HepG2 (cell line): ENCODE data around the gene CSNK2B. TPM values are rescaled to one million over a fixed set of nuclear protein-coding genes. Genes with fewer than 3 reads are reported as not detected.

ENCODE experiments used
- ATF7 ChIP-seq, 2 experiments: fragments of 450-650 bp in 1 of 2; sonication (generic) in 1 of 2; formaldehyde crosslinking in 1 of 2; IDR thresholded peaks; 2 replicates each; pipeline versions ENCODE4 v1.4.0 to v1.6.1; 2016 to 2020; ENCODE audit warnings: antibody characterized with exemption in 1 of 2, mild to moderate bottlenecking in 1 of 2, missing genetic modification reagents in 1 of 2
- BRD4 ChIP-seq: sonication (generic); formaldehyde crosslinking; IDR thresholded peaks from 2 replicates; pipeline ENCODE4 v1.4.0; 2020; ENCODE audit warnings: missing genetic modification reagents
- CEBPG ChIP-seq: IDR thresholded peaks from 2 replicates; pipeline ENCODE4 v1.6.1; 2016
- EEA1 ChIP-seq: sonication (generic); formaldehyde crosslinking; IDR thresholded peaks from 2 replicates; pipeline ENCODE4 v1.5.1; 2020; ENCODE audit warnings: mild to moderate bottlenecking, missing genetic modification reagents, borderline replicate concordance
- EP300 ChIP-seq, 3 experiments: sonication (generic) in 1 of 3; formaldehyde crosslinking in 1 of 3; IDR thresholded peaks; 2 replicates each; pipeline versions ENCODE4 v1.5.1 to v1.6.1; 2011 to 2020; ENCODE audit warnings: low read depth in 2 of 3, low read length in 2 of 3, borderline replicate concordance in 1 of 3, improper control_type of control experiment in 1 of 3, mild to moderate bottlenecking in 1 of 3, missing genetic modification reagents in 1 of 3, moderate library complexity in 1 of 3
- MTA1 ChIP-seq: sonication (generic); formaldehyde crosslinking; IDR thresholded peaks from 2 replicates; pipeline ENCODE4 v1.4.0; 2020; ENCODE audit warnings: missing genetic modification reagents, mild to moderate bottlenecking, borderline replicate concordance
- PHF21A ChIP-seq: sonication (generic); formaldehyde crosslinking; IDR thresholded peaks from 2 replicates; pipeline ENCODE4 v1.5.0; 2020; ENCODE audit warnings: mild to moderate bottlenecking, missing genetic modification reagents
- REXO4 ChIP-seq: sonication (generic); formaldehyde crosslinking; IDR thresholded peaks from 2 replicates; pipeline ENCODE4 v1.8.0; 2022; ENCODE audit warnings: missing genetic modification reagents, mild to moderate bottlenecking, borderline replicate concordance
- SNRNP70 ChIP-seq: fragments of 200-400 bp; formaldehyde crosslinking; IDR thresholded peaks from 2 replicates; pipeline ENCODE4 v1.6.1; 2017; ENCODE audit warnings: mild to moderate bottlenecking, low read depth, low read length, moderate library complexity
- ZNF12 ChIP-seq: sonication (generic); formaldehyde crosslinking; IDR thresholded peaks from 2 replicates; pipeline ENCODE4 v1.5.0; 2020; ENCODE audit warnings: missing genetic modification reagents
- ZNF251 ChIP-seq: sonication (generic); formaldehyde crosslinking; IDR thresholded peaks from 2 replicates; pipeline ENCODE4 v1.9.0; 2021; ENCODE audit warnings: mild to moderate bottlenecking, missing genetic modification reagents
- ZNF547 ChIP-seq: sonication (generic); formaldehyde crosslinking; IDR thresholded peaks from 2 replicates; pipeline ENCODE4 v1.5.1; 2020; ENCODE audit warnings: mild to moderate bottlenecking, missing genetic modification reagents
- polyA plus RNA-seq, 8 experiments: library from polyadenylated mRNA; depleted of rRNA in 3 of 8; stranded (reverse) in 7 of 8; unstranded in 1 of 8; fragments of >200 nt; fragmentation: Illumina TruSeq in 4 of 8; extraction: Trizol in 4 of 8; gene quantifications; 2 replicates each; pipeline versions ENCODE4 v1.2.1 to v1.2.3, GENCODE V29; 2011 to 2016; ENCODE audit warnings: low read depth in 4 of 8, missing spikeins in 1 of 8, mixed read lengths in 1 of 8; ENCODE audit not compliant: insufficient read depth in 1 of 8
- total RNA-seq, 5 experiments: library from RNA; depleted of rRNA; stranded (reverse); fragments of >200 nt; fragmentation: Illumina TruSeq; extraction: Trizol; gene quantifications; 2 replicates each; pipeline ENCODE4 v1.2.3, GENCODE V29; 2016; ENCODE audit warnings: low read depth in 1 of 5
- TF ChIP-seq, protein P1 (sequence below): sonication (generic); formaldehyde crosslinking; IDR thresholded peaks from 2 replicates; pipeline ENCODE4 v1.5.0; 2020; ENCODE audit warnings: missing genetic modification reagents
- TF ChIP-seq, protein P2 (sequence below): sonication (generic); formaldehyde crosslinking; IDR thresholded peaks from 2 replicates; pipeline ENCODE4 v1.5.0; 2020; ENCODE audit warnings: mild to moderate bottlenecking, missing genetic modification reagents
- TF ChIP-seq, protein P3 (sequence below): sonication (generic); formaldehyde crosslinking; IDR thresholded peaks from 2 replicates; pipeline ENCODE4 v1.8.1; 2023; ENCODE audit warnings: mild to moderate bottlenecking, missing genetic modification reagents
- TF ChIP-seq, protein P4 (sequence below): sonication (generic); formaldehyde crosslinking; IDR thresholded peaks from 2 replicates; pipeline ENCODE4 v1.5.0; 2020; ENCODE audit warnings: mild to moderate bottlenecking, missing genetic modification reagents
- TF ChIP-seq, protein P5 (sequence below): sonication (generic); formaldehyde crosslinking; IDR thresholded peaks from 2 replicates; pipeline ENCODE4 v1.4.0; 2020; ENCODE audit warnings: missing genetic modification reagents, mild to moderate bottlenecking, borderline replicate concordance
- TF ChIP-seq, protein P6 (sequence below): sonication (generic); formaldehyde crosslinking; IDR thresholded peaks from 2 replicates; pipeline ENCODE4 v1.4.0; 2020; ENCODE audit warnings: missing genetic modification reagents; ENCODE audit errors: not compliant biosample characterization

Gene CSNK2B
- total and polyA plus RNA-seq, 2 of the 13 experiments (the other 11 are each of a cell fraction or from before 2014, with no cell fraction given), result 111 to 296 TPM

DNA sequence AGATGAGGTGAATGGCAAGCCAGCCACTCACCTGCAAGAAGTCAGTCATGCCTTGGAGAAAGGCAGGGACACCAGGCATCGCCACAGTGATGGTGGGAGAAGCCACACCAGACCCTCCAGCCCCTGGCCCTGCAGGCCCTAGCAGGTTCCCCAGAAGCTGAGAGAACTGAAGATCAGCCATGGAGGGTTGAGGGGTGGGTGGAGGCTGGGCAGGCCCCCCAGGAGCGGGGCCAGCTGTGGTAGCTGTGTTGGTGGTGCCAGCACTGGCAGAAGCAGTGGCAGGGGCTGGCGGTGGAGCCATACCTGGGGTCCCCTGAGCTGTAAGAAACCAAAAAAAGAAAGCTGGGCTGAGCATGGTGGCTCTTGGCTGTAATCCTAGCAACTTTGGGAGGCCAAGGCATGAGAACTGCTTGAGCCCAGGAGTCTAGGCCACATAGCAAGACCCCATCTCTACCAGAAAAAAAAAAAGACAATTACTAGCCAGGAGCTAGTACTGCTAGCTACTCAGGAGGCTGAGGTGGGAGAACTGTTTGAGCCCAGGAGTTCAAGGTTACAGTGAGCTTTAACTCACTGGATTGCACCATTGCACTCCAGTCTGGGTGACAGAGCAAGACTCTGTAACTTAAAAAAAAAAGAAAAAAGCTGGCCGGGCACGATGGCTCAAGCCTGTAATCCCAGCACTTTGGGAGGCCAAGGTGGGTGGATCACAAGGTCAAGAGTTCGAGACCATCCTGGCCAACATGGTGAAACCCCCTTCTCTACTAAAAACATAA is 22.9 kb upstream of the CSNK2B start (continued):
- TF ChIP-seq, protein P1, sequence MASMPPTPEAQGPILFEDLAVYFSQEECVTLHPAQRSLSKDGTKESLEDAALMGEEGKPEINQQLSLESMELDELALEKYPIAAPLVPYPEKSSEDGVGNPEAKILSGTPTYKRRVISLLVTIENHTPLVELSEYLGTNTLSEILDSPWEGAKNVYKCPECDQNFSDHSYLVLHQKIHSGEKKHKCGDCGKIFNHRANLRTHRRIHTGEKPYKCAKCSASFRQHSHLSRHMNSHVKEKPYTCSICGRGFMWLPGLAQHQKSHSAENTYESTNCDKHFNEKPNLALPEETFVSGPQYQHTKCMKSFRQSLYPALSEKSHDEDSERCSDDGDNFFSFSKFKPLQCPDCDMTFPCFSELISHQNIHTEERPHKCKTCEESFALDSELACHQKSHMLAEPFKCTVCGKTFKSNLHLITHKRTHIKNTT (CRISPR knock-in tag), result no peak
- TF ChIP-seq ZNF547 (CRISPR knock-in tag), result no peak
- no peak for TF ChIP-seq BRD4 (CRISPR knock-in tag)
- TF ChIP-seq, protein P2, sequence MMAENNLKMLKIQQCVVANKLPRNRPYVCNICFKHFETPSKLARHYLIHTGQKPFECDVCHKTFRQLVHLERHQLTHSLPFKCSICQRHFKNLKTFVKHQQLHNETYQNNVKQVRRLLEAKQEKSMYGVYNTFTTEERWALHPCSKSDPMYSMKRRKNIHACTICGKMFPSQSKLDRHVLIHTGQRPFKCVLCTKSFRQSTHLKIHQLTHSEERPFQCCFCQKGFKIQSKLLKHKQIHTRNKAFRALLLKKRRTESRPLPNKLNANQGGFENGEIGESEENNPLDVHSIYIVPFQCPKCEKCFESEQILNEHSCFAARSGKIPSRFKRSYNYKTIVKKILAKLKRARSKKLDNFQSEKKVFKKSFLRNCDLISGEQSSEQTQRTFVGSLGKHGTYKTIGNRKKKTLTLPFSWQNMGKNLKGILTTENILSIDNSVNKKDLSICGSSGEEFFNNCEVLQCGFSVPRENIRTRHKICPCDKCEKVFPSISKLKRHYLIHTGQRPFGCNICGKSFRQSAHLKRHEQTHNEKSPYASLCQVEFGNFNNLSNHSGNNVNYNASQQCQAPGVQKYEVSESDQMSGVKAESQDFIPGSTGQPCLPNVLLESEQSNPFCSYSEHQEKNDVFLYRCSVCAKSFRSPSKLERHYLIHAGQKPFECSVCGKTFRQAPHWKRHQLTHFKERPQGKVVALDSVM (CRISPR knock-in tag), result peak; percentile 24; the same call in 1 of the 2 replicates
- TF ChIP-seq EEA1, result no peak
- 0 out of 4 replicates have a peak, but pooled peaks of 1 of the 2 experiments have one; percentile 7 for TF ChIP-seq EP300 (IDR thresholded peaks at IDR 0.05; ENCODE audit: low read depth in 2 of 2, low read length in 2 of 2)
- TF ChIP-seq EP300 (CRISPR knock-in tag; IDR thresholded peaks at IDR 0.05; ENCODE audit: borderline replicate concordance), result no peak
- TF ChIP-seq SNRNP70, result no peak
- TF ChIP-seq, protein P3, sequence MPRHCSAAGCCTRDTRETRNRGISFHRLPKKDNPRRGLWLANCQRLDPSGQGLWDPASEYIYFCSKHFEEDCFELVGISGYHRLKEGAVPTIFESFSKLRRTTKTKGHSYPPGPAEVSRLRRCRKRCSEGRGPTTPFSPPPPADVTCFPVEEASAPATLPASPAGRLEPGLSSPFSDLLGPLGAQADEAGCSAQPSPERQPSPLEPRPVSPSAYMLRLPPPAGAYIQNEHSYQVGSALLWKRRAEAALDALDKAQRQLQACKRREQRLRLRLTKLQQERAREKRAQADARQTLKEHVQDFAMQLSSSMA (CRISPR knock-in tag), result no peak
- TF ChIP-seq PHF21A, result 0 out of 2 replicates have a peak, but pooled peaks have one; percentile 30
- no peak for TF ChIP-seq ATF7 (IDR thresholded peaks at IDR 0.05)
- TF ChIP-seq ATF7 (CRISPR knock-in tag; IDR thresholded peaks at IDR 0.05), result no peak
- TF ChIP-seq, protein P4, sequence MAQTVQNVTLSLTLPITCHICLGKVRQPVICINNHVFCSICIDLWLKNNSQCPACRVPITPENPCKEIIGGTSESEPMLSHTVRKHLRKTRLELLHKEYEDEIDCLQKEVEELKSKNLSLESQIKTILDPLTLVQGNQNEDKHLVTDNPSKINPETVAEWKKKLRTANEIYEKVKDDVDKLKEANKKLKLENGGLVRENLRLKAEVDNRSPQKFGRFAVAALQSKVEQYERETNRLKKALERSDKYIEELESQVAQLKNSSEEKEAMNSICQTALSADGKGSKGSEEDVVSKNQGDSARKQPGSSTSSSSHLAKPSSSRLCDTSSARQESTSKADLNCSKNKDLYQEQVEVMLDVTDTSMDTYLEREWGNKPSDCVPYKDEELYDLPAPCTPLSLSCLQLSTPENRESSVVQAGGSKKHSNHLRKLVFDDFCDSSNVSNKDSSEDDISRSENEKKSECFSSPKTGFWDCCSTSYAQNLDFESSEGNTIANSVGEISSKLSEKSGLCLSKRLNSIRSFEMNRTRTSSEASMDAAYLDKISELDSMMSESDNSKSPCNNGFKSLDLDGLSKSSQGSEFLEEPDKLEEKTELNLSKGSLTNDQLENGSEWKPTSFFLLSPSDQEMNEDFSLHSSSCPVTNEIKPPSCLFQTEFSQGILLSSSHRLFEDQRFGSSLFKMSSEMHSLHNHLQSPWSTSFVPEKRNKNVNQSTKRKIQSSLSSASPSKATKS (CRISPR knock-in tag), result no peak
- TF ChIP-seq ZNF251 (CRISPR knock-in tag), result no peak
- no peak for TF ChIP-seq MTA1 (CRISPR knock-in tag)
- TF ChIP-seq, protein P5, sequence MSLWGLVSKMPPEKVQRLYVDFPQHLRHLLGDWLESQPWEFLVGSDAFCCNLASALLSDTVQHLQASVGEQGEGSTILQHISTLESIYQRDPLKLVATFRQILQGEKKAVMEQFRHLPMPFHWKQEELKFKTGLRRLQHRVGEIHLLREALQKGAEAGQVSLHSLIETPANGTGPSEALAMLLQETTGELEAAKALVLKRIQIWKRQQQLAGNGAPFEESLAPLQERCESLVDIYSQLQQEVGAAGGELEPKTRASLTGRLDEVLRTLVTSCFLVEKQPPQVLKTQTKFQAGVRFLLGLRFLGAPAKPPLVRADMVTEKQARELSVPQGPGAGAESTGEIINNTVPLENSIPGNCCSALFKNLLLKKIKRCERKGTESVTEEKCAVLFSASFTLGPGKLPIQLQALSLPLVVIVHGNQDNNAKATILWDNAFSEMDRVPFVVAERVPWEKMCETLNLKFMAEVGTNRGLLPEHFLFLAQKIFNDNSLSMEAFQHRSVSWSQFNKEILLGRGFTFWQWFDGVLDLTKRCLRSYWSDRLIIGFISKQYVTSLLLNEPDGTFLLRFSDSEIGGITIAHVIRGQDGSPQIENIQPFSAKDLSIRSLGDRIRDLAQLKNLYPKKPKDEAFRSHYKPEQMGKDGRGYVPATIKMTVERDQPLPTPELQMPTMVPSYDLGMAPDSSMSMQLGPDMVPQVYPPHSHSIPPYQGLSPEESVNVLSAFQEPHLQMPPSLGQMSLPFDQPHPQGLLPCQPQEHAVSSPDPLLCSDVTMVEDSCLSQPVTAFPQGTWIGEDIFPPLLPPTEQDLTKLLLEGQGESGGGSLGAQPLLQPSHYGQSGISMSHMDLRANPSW (CRISPR knock-in tag), result no peak
- TF ChIP-seq ZNF12, result no peak
- TF ChIP-seq, protein P6, sequence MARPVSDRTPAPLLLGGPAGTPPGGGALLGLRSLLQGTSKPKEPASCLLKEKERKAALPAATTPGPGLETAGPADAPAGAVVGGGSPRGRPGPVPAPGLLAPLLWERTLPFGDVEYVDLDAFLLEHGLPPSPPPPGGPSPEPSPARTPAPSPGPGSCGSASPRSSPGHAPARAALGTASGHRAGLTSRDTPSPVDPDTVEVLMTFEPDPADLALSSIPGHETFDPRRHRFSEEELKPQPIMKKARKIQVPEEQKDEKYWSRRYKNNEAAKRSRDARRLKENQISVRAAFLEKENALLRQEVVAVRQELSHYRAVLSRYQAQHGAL, result no peak
- no peak for TF ChIP-seq REXO4 (CRISPR knock-in tag)
- TF ChIP-seq CEBPG, result peak; percentile 60
